BE2C (cell line): ENCODE measurements around the gene SEMA6B.

Experiments
- DNase-seq: peaks from one replicate; pipeline ENCODE4 v3.0.0-alpha.2; 2020
- H3K27me3 ChIP-seq: fragments of 250-450 bp; sonication (Bioruptor Pico); 2 replicates; pipeline ENCODE4 v1.5.1; 2020; ENCODE audit warnings: mild to moderate bottlenecking
- H3K36me3 ChIP-seq: fragments of 250-450 bp; sonication (Bioruptor Pico); 2 replicates; pipeline ENCODE4 v1.5.1; 2020; ENCODE audit warnings: mild to moderate bottlenecking
- H3K4me1 ChIP-seq: fragments of 250-450 bp; sonication (Bioruptor Pico); 2 replicates; pipeline ENCODE4 v1.5.1; 2020
- H3K4me3 ChIP-seq: 2 replicates; pipeline ENCODE4 v1.5.1; 2011; ENCODE audit warnings: low read depth, low read length
- H3K9me3 ChIP-seq: fragments of 250-450 bp; sonication (Bioruptor Pico); 2 replicates; pipeline ENCODE4 v1.5.1; 2020
- TF ChIP-seq, protein P1 (sequence below): IDR thresholded peaks from 2 replicates; pipeline ENCODE4 v1.5.1; 2012; ENCODE audit warnings: mild to moderate bottlenecking, low read depth, low read length

SEMA6B gene

DNA sequence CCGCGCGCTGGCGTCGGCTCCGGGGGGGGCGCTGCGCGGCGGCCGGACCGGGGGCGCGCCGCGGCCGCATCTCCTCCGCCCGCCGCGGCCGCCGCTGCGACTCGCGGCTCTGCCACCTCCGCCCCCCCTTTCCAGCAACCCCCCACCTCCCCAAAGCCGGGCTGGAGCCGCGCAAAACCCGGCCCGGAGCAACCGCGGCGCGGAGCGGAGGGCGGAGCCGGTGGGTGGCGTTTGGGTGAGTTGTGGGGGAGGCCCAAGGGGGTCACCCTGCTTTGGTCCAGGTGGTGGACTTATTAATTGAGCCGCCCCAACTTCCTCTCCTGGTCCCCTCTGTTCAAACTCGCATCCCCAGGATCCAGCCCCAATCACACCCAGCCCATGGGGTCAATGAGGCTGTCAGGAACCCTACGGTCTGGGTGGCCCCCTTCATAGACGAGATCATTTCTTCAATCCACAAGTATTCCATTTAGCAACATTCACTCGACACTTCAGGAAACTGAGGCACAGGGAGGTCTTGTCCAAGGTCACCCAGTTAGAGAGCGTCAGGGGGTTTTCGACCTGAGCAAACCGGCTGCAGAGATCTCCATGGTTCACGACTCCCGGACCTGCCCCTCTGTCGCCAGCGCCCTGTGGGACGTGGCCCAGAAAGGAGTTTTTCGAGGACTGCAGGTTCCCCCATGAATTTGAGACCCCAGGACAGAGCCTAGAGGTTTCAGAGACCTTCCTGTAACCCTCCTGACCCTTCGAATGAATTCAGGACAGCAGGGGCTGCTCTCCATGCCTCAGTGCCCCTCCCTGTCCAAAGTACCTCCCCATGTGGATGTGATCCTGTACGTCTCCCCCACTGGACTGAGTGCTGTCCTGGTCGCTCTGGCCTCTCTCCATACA is 22.4 kb upstream of the SEMA6B start:
- DNase-seq: no peak
- TF ChIP-seq, protein P1, sequence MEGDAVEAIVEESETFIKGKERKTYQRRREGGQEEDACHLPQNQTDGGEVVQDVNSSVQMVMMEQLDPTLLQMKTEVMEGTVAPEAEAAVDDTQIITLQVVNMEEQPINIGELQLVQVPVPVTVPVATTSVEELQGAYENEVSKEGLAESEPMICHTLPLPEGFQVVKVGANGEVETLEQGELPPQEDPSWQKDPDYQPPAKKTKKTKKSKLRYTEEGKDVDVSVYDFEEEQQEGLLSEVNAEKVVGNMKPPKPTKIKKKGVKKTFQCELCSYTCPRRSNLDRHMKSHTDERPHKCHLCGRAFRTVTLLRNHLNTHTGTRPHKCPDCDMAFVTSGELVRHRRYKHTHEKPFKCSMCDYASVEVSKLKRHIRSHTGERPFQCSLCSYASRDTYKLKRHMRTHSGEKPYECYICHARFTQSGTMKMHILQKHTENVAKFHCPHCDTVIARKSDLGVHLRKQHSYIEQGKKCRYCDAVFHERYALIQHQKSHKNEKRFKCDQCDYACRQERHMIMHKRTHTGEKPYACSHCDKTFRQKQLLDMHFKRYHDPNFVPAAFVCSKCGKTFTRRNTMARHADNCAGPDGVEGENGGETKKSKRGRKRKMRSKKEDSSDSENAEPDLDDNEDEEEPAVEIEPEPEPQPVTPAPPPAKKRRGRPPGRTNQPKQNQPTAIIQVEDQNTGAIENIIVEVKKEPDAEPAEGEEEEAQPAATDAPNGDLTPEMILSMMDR: no peak
- no peak overlapping the region for H3K4me3 ChIP-seq
- H3K9me3 ChIP-seq: no peaks in the 10 kb centered on the region
- H3K27me3 ChIP-seq: peaks cover 61% of the 10 kb centered on the region
- H3K4me1 ChIP-seq: no peaks in the 10 kb centered on the region
- H3K36me3 ChIP-seq: no peaks in the 10 kb centered on the region

DNA sequence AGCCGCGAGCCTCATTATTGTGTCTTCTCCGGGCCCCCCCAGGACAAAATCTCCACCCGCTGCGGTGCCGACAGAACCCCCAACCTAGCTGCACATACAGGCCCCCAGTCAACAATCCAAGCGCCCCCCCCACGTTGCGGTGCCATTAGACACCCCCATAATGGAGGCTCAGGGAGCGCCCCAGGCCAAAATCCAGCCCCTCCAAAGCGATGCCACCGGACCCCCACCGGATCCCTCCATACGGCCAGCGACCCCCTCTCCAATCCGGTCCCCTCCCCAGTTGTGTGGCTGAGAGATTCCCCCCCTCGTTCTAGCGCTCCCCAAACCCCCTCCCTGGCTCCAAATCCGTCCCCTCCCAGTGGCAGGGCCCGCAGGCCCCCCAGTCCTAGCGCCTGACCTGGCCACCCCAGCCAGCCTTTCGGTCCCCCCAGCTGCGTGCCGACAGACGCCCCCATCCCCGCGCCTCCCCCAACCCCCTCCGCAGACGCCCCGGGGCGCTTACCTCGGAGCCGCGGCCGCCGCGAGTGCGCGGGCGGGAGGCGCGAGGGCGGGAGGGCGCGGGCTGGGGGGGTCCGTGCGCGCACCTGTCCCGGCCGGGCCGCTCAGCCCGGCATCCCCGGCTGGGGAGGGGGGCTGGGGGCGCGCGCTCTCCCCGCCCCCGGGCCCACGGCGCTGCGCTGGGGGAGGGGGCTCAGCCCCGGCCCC is 21.6 kb upstream of the SEMA6B start:
- Histone ChIP-seq H3K36me3 (no peaks in the 10 kb centered on the region), H3K9me3 (no peaks in the 10 kb centered on the region), H3K27me3 (peaks cover 61% of the 10 kb centered on the region), H3K4me1 (no peaks in the 10 kb centered on the region), H3K4me3 (no peak overlapping the region)
- no peak for DNase-seq
- TF ChIP-seq, protein P1: no peak

DNA sequence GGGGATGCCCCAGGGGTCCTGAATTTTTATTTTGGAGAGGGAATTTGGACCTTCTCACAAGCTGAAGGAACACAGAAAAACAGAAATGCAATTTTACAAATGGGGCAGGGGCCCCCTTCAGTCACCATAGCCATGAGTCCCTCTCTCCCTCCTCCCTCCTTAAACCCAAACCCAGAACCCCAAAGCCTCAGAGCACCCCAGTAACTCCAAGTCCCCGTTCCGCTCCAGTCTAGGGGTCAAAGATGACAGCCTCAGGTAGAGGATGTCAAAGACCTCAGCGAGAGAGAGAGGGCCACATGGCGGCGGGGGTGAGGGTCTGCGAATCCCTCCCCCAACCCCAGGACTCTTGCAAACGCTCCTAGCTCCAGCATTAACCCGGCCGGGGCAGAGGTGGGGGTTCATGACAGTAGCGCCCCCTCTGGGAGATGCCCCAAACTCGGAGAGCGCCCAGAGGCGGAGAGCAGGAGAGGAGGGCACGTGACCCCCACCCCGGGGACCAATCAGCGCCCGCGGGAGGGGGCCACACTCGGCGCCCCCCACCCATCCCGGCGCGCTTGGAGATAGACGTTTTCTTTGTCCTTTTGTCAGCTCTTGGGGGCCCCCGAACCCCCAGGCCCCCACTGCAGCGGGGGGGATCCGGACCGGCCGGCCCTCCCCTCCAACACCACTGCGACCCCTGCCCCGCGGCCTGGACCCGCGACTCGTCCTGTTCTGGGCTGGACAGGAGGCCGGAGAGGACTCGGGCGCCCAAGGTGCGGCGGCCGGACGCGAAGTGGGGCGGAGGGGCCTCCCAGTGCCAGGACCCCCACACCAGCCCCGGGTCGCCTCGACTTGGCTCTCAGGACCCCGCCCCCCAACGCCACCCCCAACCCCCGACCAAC is 20.8 kb upstream of the SEMA6B start:
- Histone ChIP-seq H3K36me3 (no peaks in the 10 kb centered on the region), H3K27me3 (peaks cover 62% of the 10 kb centered on the region), H3K4me1 (no peaks in the 10 kb centered on the region), H3K4me3 (no peak overlapping the region), H3K9me3 (no peaks in the 10 kb centered on the region)
- TF ChIP-seq, protein P1: no peak; the same call in 1 of the 2 replicates
- no peak for DNase-seq

DNA sequence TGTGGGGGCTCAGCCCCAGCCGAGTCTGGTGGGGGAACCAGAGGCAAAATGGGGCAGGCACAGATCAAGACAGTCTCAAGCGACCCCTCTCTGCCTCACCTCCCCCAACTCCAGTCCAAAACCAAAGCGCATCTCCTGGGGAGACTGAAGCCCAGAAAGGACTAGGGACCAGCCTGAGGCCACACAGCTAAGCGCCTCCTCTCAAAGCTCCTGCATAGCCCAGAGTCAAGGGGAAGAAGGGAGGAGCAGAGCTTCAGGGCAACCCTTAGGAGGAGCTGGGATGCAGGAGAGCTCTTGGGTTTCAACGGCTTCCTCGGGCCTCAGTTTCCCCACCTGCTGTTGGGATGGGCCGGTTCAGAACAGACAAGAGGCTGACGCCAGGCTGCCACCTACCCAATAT is 19.9 kb upstream of the SEMA6B start:
- Histone ChIP-seq H3K27me3 (peaks cover 54% of the 10 kb centered on the region), H3K9me3 (no peaks in the 10 kb centered on the region), H3K4me3 (no peak overlapping the region), H3K4me1 (no peaks in the 10 kb centered on the region), H3K36me3 (no peaks in the 10 kb centered on the region)
- DNase-seq: no peak
- TF ChIP-seq, protein P1: no peak

DNA sequence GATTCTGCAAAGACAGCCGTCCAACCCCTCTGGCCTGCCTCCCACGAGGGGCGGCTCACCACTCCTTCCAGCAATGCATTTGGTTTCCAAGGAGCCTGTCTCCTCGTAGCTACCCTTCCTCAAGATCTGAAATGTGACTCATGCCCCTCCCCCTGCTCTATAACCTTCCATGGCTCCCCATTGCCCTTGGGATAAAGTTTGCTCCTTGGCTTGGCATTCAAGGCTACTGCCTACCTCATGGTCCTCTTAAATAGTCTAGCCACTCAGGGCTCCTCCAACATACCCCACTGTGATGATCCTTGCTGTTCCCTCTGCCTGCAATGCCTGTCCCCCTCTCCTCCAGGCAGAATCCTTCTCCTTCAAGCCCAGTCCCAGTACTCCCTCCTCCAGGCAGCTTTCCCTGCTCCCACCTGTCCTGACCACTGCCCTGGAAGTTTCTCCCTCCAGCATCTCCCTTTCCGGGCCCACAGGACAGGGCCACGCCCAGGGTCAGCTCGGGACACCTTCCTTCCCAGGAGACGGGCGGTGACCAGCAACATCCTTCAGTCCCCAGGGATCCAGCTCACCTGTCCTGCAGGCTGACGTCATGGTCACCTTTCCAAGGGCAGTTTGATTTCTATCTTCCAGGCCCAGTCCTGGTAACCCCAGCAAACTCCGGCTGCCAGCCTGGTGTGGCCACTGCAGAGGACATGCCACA is 19.2 kb upstream of the SEMA6B start:
- TF ChIP-seq, protein P1: no peak
- no peaks in the 10 kb centered on the region for H3K36me3 ChIP-seq
- H3K9me3 ChIP-seq: no peaks in the 10 kb centered on the region
- H3K27me3 ChIP-seq: peaks cover 56% of the 10 kb centered on the region
- no peak for DNase-seq
- no peak overlapping the region for H3K4me3 ChIP-seq
- no peaks in the 10 kb centered on the region for H3K4me1 ChIP-seq
